ENCODE measurements around the gene CNR1.

Gene CNR1

DNA sequence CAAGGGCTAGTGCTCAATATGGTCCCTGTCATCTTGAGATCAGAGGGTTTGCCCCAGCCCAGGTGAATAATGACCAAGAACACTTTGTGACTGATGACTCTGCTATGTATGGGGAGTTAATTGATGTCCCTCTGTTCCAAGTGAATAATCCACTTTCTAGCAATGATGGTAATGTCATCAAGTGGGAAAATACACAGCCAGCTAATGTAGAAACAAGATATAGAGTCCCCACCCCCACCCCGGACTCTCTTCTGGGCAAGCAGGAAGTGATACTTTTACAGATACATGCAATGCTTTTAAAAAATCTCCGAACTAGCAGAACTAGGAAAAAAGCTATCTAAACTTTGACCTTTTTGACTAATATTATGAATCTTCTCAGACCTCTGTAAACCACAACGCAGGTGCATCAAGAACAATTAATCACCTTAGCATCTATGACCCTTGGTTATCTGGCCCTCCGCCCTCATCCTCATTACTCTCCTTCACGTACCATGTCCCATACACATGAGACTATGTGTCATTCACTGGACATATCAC is 30.5 kb downstream of the CNR1 start:
- H3K9ac ChIP-seq (ENCODE audit: low read length), result no peak overlapping the region
- no peaks in the 10 kb centered on the region for H3K9me2 ChIP-seq (ENCODE audit: low read depth, low read length)
- TF ChIP-seq CTCF (IDR thresholded peaks at IDR 0.05; ENCODE audit: low read length) (no peak), EZH2 (IDR thresholded peaks at IDR 0.05; ENCODE audit: borderline replicate concordance, low read length) (no peak)
- H3K27ac ChIP-seq (ENCODE audit: low read depth, low read length, poor library complexity, severe bottlenecking), result peak overlapping the region; percentile 44
- H3K4me3 ChIP-seq (ENCODE audit: low read depth, low read length, poor library complexity, severe bottlenecking), result peak overlapping the region; percentile 6
- no peaks in the 10 kb centered on the region for H3K36me3 ChIP-seq (ENCODE audit: insufficient read depth, low read length)
- H3K4me2 ChIP-seq (ENCODE audit: low read length), result peak overlapping the region; percentile 50
- no peaks in the 10 kb centered on the region for H4K20me1 ChIP-seq (ENCODE audit: insufficient read depth, low read length)
- peaks cover 48% of the 10 kb centered on the region for H3K4me1 ChIP-seq (ENCODE audit: insufficient read depth, low read length, severe bottlenecking)
- H3F3A ChIP-seq (ENCODE audit: insufficient read depth, low read length), result no peaks in the 10 kb centered on the region
- no peaks in the 10 kb centered on the region for H3K79me2 ChIP-seq (ENCODE audit: insufficient read depth, low read length)
- H3K27me3 ChIP-seq (ENCODE audit: insufficient read depth, low read length), result no peaks in the 10 kb centered on the region
- no peaks in the 10 kb centered on the region for H3K9me3 ChIP-seq (ENCODE audit: low read length)
- H2AFZ ChIP-seq (ENCODE audit: low read length), result peak overlapping the region; percentile 58

DNA sequence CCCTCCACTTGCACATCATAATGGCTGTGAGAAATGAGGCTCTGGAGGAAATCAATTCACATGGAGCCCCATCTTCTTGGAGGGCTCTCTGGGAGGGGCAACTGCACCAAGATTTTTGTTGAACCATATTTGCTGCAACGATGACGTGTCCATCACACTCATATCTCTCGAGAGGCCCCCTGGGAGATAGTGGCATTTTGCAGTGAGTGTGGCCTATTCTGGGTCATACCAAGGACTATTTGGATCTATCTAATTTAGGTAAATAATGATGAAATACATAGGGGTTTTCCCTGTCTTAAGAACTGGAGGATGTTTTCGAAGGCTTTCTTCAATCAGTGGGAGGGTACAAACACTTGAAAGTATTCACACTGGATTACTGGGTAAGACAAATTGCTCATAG is 31.6 kb downstream of the CNR1 start:
- H3K4me2 ChIP-seq (ENCODE audit: low read length), result no peak overlapping the region
- peaks cover 37% of the 10 kb centered on the region for H3K4me1 ChIP-seq (ENCODE audit: insufficient read depth, low read length, severe bottlenecking)
- H3K9ac ChIP-seq (ENCODE audit: low read length), result no peak overlapping the region
- no peaks in the 10 kb centered on the region for H3K9me3 ChIP-seq (ENCODE audit: low read length)
- TF ChIP-seq CTCF (IDR thresholded peaks at IDR 0.05; ENCODE audit: low read length) (no peak), EZH2 (IDR thresholded peaks at IDR 0.05; ENCODE audit: borderline replicate concordance, low read length) (no peak)
- H3K79me2 ChIP-seq (ENCODE audit: insufficient read depth, low read length), result no peaks in the 10 kb centered on the region
- no peak overlapping the region for H2AFZ ChIP-seq (ENCODE audit: low read length)
- H3K4me3 ChIP-seq (ENCODE audit: low read depth, low read length, poor library complexity, severe bottlenecking), result no peak overlapping the region
- H3K27ac ChIP-seq (ENCODE audit: low read depth, low read length, poor library complexity, severe bottlenecking), result no peak overlapping the region
- H3K36me3 ChIP-seq (ENCODE audit: insufficient read depth, low read length), result no peaks in the 10 kb centered on the region
- no peaks in the 10 kb centered on the region for H4K20me1 ChIP-seq (ENCODE audit: insufficient read depth, low read length)
- no peaks in the 10 kb centered on the region for H3K9me2 ChIP-seq (ENCODE audit: low read depth, low read length)
- H3F3A ChIP-seq (ENCODE audit: insufficient read depth, low read length), result no peaks in the 10 kb centered on the region
- no peaks in the 10 kb centered on the region for H3K27me3 ChIP-seq (ENCODE audit: insufficient read depth, low read length)

GRCh38 chr6:88133718-88134117 is 32.4 kb downstream of the CNR1 start:
- Histone ChIP-seq H3K79me2 (ENCODE audit: insufficient read depth, low read length) (no peaks in the 10 kb centered on the region), H4K20me1 (ENCODE audit: insufficient read depth, low read length) (no peaks in the 10 kb centered on the region), H3K4me1 (ENCODE audit: insufficient read depth, low read length, severe bottlenecking) (peaks cover 34% of the 10 kb centered on the region), H2AFZ (ENCODE audit: low read length) (no peak overlapping the region), H3K36me3 (ENCODE audit: insufficient read depth, low read length) (no peaks in the 10 kb centered on the region), H3K9me3 (ENCODE audit: low read length) (no peaks in the 10 kb centered on the region), H3K4me2 (ENCODE audit: low read length) (no peak overlapping the region), H3K4me3 (ENCODE audit: low read depth, low read length, poor library complexity, severe bottlenecking) (no peak overlapping the region), H3K27me3 (ENCODE audit: insufficient read depth, low read length) (no peaks in the 10 kb centered on the region), H3K9ac (ENCODE audit: low read length) (no peak overlapping the region), H3F3A (ENCODE audit: insufficient read depth, low read length) (no peaks in the 10 kb centered on the region), H3K9me2 (ENCODE audit: low read depth, low read length) (no peaks in the 10 kb centered on the region), H3K27ac (ENCODE audit: low read depth, low read length, poor library complexity, severe bottlenecking) (no peak overlapping the region)
- no peak for TF ChIP-seq CTCF (IDR thresholded peaks at IDR 0.05; ENCODE audit: low read length)
- no peak for TF ChIP-seq EZH2 (IDR thresholded peaks at IDR 0.05; ENCODE audit: borderline replicate concordance, low read length)

Measured in OCI-LY1 (cell line).